SK-N-SH (cell line): ENCODE measurements around the gene MED14. TPM values are rescaled to one million over a fixed set of nuclear protein-coding genes. Genes with fewer than 3 reads are reported as not detected.

Experiments
- CTCF ChIA-PET: fragments of 300-600, 350-600 bp; formaldehyde crosslinking; extraction: SDS; loops from one replicate; lab custom pipeline; 2021; lab: Yijun Ruan, JAX
- POLR2A ChIA-PET: fragments of 350-600 bp; sonication (Branson Sonifier 250); formaldehyde crosslinking; extraction: SDS; loops from one replicate; lab custom pipeline; 2020; ENCODE audit warnings: antibody characterized with exemption, inconsistent platforms; lab: Yijun Ruan, JAX
- DNase-seq: peaks from one replicate; pipeline ENCODE4 v3.0.0; 2012
- H2AFZ ChIP-seq: fragments of 200-600 bp; sonication (generic); 2 replicates; pipeline ENCODE4 v1.8.1; 2016; ENCODE audit warnings: antibody characterized with exemption, mild to moderate bottlenecking, low read depth
- H3F3A ChIP-seq: fragments of 200-600 bp; sonication (generic); replicated peaks from 2 replicates; pipeline ENCODE3; 2016; ENCODE audit warnings: antibody characterized with exemption, mild to moderate bottlenecking; ENCODE audit not compliant: insufficient read depth
- H3K27ac ChIP-seq, 2 experiments: fragments of 200-500 bp in 1 of 2; fragments of 200-600 bp in 1 of 2; sonication (Bioruptor generic) in 1 of 2; sonication (generic), shearing (Covaris generic) in 1 of 2; 2 replicates each; pipeline versions ENCODE4 v1.5.1 to v1.6.1; 2014 to 2016; ENCODE audit warnings: low read depth in 2 of 2, inconsistent platforms in 1 of 2, low read length in 1 of 2, mild to moderate bottlenecking in 1 of 2, mixed read lengths in 1 of 2
- H3K27me3 ChIP-seq: fragments of 200-600 bp; sonication (generic), shearing (Covaris generic); 2 replicates; pipeline ENCODE4 v1.6.1; 2016; ENCODE audit warnings: mixed run types; ENCODE audit not compliant: insufficient read depth
- H3K36me3 ChIP-seq, 2 experiments: fragments of 200-500 bp in 1 of 2; fragments of 200-600 bp in 1 of 2; sonication (Bioruptor generic) in 1 of 2; sonication (generic) in 1 of 2; replicated peaks in 1 of 2; 2 replicates each; pipeline versions ENCODE3 to v1.5.1; 2014 to 2016; ENCODE audit warnings: low read length in 1 of 2, mild to moderate bottlenecking in 1 of 2; ENCODE audit not compliant: insufficient read depth in 2 of 2, control insufficient read depth in 1 of 2
- H3K4me1 ChIP-seq, 2 experiments: fragments of 200-500 bp in 1 of 2; fragments of 200-600 bp in 1 of 2; sonication (Bioruptor generic) in 1 of 2; sonication (generic), shearing (Covaris generic) in 1 of 2; 2 replicates each; pipeline versions ENCODE4 v1.5.1 to v1.6.1; 2014 to 2016; ENCODE audit warnings: low read depth in 1 of 2, low read length in 1 of 2, mixed run types in 1 of 2; ENCODE audit not compliant: insufficient read depth in 2 of 2, control insufficient read depth in 1 of 2
- H3K4me2 ChIP-seq: fragments of 200-600 bp; sonication (generic), shearing (Covaris generic); 2 replicates; pipeline ENCODE4 v1.6.1; 2017; ENCODE audit warnings: mixed run types
- H3K4me3 ChIP-seq, 2 experiments: fragments of 200-500 bp in 1 of 2; fragments of 200-600 bp in 1 of 2; sonication (Bioruptor generic) in 1 of 2; sonication (generic), shearing (Covaris generic) in 1 of 2; 2 replicates each; pipeline versions ENCODE4 v1.5.1 to v1.8.1; 2014 to 2016; ENCODE audit warnings: low read depth in 2 of 2, inconsistent platforms in 1 of 2, low read length in 1 of 2, mild to moderate bottlenecking in 1 of 2, mixed read lengths in 1 of 2, moderate library complexity in 1 of 2
- H3K79me2 ChIP-seq: fragments of 200-600 bp; sonication (generic); 2 replicates; pipeline ENCODE4 v1.8.1; 2017; ENCODE audit warnings: mild to moderate bottlenecking; ENCODE audit not compliant: insufficient read depth
- H3K9ac ChIP-seq: fragments of 200-600 bp; sonication (generic); 2 replicates; pipeline ENCODE4 v1.6.1; 2017; ENCODE audit warnings: mixed run types
- H3K9me2 ChIP-seq: fragments of 200-600 bp; sonication (generic); 2 replicates; pipeline ENCODE4 v1.6.1; 2017; ENCODE audit warnings: mixed run types
- H3K9me3 ChIP-seq: fragments of 200-600 bp; sonication (generic); 2 replicates; pipeline ENCODE4 v1.6.1; 2017; ENCODE audit warnings: mixed run types, mild to moderate bottlenecking, moderate library complexity
- H4K20me1 ChIP-seq: fragments of 200-600 bp; sonication (generic); 2 replicates; pipeline ENCODE4 v1.6.1; 2017; ENCODE audit warnings: mild to moderate bottlenecking, mixed run types; ENCODE audit not compliant: insufficient read depth
- CHD2 ChIP-seq: fragments of 150-350 bp; IDR thresholded peaks from 2 replicates; pipeline ENCODE4 v1.6.1; 2018; ENCODE audit warnings: low read length; ENCODE audit not compliant: partially characterized antibody
- CTCF ChIP-seq: fragments of 200-600 bp; sonication (generic); IDR thresholded peaks from 2 replicates; pipeline ENCODE4 v1.6.1; 2017; ENCODE audit warnings: antibody characterized with exemption, mild to moderate bottlenecking, moderate library complexity
- EP300 ChIP-seq, 2 experiments: IDR thresholded peaks; 2 replicates each; pipeline versions ENCODE4 v1.4.0 to v1.6.1; 2012; ENCODE audit warnings: borderline replicate concordance in 1 of 2, low read depth in 1 of 2, low read length in 1 of 2
- RAD21 ChIP-seq: IDR thresholded peaks from 2 replicates; pipeline ENCODE4 v1.6.1; 2012; ENCODE audit warnings: mild to moderate bottlenecking, low read length
- RCOR1 ChIP-seq: fragments of 150-350 bp; IDR thresholded peaks from 2 replicates; pipeline ENCODE4 v1.6.1; 2017; ENCODE audit warnings: antibody characterized with exemption, low read length
- SMC3 ChIP-seq: IDR thresholded peaks from 2 replicates; pipeline ENCODE4 v1.6.1; 2012; ENCODE audit warnings: low read depth, low read length, improper control_type of control experiment
- WGBS: methylation state at CpG from one replicate; pipeline ENCODE4 v1.1.6; 2017; ENCODE audit warnings: low lambda C conversion rate; 5-methylcytosine and 5-hydroxymethylcytosine counted together
- polyA plus RNA-seq, 3 experiments: library from polyadenylated mRNA; depleted of rRNA; stranded (reverse); fragments of >200 nt; gene quantifications; 2 replicates each; pipeline ENCODE4 v1.2.3, GENCODE V29; 2012

MED14 gene
- polyA plus RNA-seq, 1 of the 3 experiments (the other 2 are of a cell fraction): 24.5 TPM

- no peak for TF ChIP-seq CTCF
- TF ChIP-seq, all 33 proteins: peak for 0
These were observed 82.7 kb downstream of the MED14 start (continued) for GRCh38 chrX:40652664-40653063.

- H3K9me2 ChIP-seq: no peaks in the 10 kb centered on the region
- peak; percentile 48 for DNase-seq
- no peaks in the 10 kb centered on the region for H4K20me1 ChIP-seq
- H3K9ac ChIP-seq: no peak overlapping the region
- no peak overlapping the region for H3K4me3 ChIP-seq
- CTCF ChIA-PET: interaction anchor here (0.6 to 5.0 kb wide), 55 partner anchors 9 to 1115 kb away, joined by 3 to 56 read pairs (median 4); no protein-coding TSS in a partner anchor
- H2AFZ ChIP-seq: no peak overlapping the region
- no peaks in the 10 kb centered on the region for H3K27me3 ChIP-seq
- H3K9me3 ChIP-seq: no peaks in the 10 kb centered on the region
- under 1% methylated on average over 3 of the region's 3 CpGs for WGBS
- POLR2A ChIA-PET: interaction anchor here (0.5 kb wide), 1 partner anchor 142 kb away, joined by 3 read pairs; no protein-coding TSS in a partner anchor
- H3K27ac ChIP-seq: no peak overlapping the region
- peaks cover 29 to 57% of the 10 kb centered on the region in 2 experiments for H3K36me3 ChIP-seq
- TF ChIP-seq CHD2 (peak; percentile 24), EP300 (IDR thresholded peaks at IDR 0.05; ENCODE audit: borderline replicate concordance in 1 of 2, low read depth in 1 of 2, low read length in 1 of 2) (no peak), SMC3 (peak; percentile 78), RAD21 (peak; percentile 92), RCOR1 (no peak), CTCF (peak; percentile 90)
- peaks cover 20% of the 10 kb centered on the region for H3F3A ChIP-seq
- H3K79me2 ChIP-seq: peaks cover 6% of the 10 kb centered on the region
- H3K4me1 ChIP-seq: peaks cover 3 to 4% of the 10 kb centered on the region in 2 experiments; a peak in 2 of 4 replicates
- H3K4me2 ChIP-seq: no peak overlapping the region
These were observed 83.6 kb downstream of the MED14 start for GRCh38 chrX:40651620-40652223.
